ENCODE results near the gene CABLES2.

The CABLES2 gene

GRCh38 chr20:62430311-62430853 lies 23.3 kb upstream of the CABLES2 start (continued):
- TF ChIP-seq, protein P1, sequence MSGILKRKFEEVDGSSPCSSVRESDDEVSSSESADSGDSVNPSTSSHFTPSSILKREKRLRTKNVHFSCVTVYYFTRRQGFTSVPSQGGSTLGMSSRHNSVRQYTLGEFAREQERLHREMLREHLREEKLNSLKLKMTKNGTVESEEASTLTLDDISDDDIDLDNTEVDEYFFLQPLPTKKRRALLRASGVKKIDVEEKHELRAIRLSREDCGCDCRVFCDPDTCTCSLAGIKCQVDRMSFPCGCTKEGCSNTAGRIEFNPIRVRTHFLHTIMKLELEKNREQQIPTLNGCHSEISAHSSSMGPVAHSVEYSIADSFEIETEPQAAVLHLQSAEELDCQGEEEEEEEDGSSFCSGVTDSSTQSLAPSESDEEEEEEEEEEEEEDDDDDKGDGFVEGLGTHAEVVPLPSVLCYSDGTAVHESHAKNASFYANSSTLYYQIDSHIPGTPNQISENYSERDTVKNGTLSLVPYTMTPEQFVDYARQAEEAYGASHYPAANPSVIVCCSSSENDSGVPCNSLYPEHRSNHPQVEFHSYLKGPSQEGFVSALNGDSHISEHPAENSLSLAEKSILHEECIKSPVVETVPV (CRISPR knock-in tag; IDR thresholded peaks at IDR 0.05) = no peak
- TF ChIP-seq PPARA (CRISPR knock-in tag; IDR thresholded peaks at IDR 0.05; ENCODE audit: borderline replicate concordance) (no peak), ZFP3 (CRISPR knock-in tag; IDR thresholded peaks at IDR 0.05) (no peak), PATZ1 (CRISPR knock-in tag; IDR thresholded peaks at IDR 0.05; ENCODE audit: borderline replicate concordance) (no peak)

DNA sequence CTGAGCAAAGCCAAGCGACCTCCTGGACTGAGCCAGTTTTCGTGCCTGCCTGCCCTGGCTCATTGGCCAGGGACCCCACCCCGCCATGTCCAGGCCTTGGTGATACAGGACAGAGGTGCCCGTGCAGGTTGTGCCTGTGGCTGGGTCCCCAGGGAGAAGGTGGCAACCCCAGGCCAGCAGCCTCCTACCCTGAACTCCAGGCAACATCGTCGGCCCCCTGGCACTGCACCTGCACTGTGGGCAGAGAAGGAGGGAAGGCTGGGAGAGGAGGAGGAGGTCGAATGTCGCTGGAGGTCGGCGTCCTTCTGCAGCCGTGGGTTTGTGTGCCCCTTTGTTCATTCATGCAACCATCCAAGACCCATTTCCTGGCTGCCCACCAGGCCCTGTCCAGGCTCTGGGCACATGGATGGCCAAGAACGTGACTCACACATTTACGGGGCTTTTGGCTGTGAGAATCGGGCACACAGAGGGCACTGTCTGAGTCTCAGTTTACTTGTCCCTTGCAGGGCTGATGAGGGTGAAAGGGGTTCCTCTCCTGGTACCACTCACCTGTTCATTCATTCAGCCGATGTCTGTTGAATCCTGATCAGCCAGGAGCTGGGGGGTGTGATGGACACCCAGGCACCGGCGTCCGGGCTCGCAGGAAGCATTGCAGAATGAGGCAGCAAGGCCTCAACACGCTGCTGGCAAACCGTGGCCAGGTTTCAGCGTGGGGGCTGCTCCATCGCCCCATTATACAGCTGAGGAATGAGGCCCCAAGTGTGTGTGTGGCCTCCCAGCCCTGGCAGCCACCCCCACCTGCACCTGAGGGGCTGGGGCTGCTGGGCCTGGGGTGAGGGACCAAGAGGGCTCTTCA lies 22.6 kb upstream of the CABLES2 start:
- no peak for ATAC-seq
- TF ChIP-seq ARNTL (CRISPR knock-in tag; IDR thresholded peaks at IDR 0.05; ENCODE audit: borderline replicate concordance, low read depth) (no peak), GLIS3 (CRISPR knock-in tag; IDR thresholded peaks at IDR 0.05) (no peak), CSDC2 (CRISPR knock-in tag; IDR thresholded peaks at IDR 0.05) (no peak), ZNF565 (CRISPR knock-in tag; conservative IDR thresholded peaks at IDR 0.05; ENCODE audit: low read depth) (no peak), RARB (CRISPR knock-in tag; IDR thresholded peaks at IDR 0.05) (no peak), ESRRG (CRISPR knock-in tag; IDR thresholded peaks at IDR 0.05) (no peak), ZFP30 (CRISPR knock-in tag; IDR thresholded peaks at IDR 0.05) (no peak), PPARA (CRISPR knock-in tag; IDR thresholded peaks at IDR 0.05; ENCODE audit: borderline replicate concordance) (no peak), PATZ1 (CRISPR knock-in tag; IDR thresholded peaks at IDR 0.05; ENCODE audit: borderline replicate concordance) (no peak), TOX (CRISPR knock-in tag; IDR thresholded peaks at IDR 0.05; ENCODE audit: borderline replicate concordance) (no peak), ZC3H10 (CRISPR knock-in tag; IDR thresholded peaks at IDR 0.05) (no peak)
- TF ChIP-seq, protein P2, sequence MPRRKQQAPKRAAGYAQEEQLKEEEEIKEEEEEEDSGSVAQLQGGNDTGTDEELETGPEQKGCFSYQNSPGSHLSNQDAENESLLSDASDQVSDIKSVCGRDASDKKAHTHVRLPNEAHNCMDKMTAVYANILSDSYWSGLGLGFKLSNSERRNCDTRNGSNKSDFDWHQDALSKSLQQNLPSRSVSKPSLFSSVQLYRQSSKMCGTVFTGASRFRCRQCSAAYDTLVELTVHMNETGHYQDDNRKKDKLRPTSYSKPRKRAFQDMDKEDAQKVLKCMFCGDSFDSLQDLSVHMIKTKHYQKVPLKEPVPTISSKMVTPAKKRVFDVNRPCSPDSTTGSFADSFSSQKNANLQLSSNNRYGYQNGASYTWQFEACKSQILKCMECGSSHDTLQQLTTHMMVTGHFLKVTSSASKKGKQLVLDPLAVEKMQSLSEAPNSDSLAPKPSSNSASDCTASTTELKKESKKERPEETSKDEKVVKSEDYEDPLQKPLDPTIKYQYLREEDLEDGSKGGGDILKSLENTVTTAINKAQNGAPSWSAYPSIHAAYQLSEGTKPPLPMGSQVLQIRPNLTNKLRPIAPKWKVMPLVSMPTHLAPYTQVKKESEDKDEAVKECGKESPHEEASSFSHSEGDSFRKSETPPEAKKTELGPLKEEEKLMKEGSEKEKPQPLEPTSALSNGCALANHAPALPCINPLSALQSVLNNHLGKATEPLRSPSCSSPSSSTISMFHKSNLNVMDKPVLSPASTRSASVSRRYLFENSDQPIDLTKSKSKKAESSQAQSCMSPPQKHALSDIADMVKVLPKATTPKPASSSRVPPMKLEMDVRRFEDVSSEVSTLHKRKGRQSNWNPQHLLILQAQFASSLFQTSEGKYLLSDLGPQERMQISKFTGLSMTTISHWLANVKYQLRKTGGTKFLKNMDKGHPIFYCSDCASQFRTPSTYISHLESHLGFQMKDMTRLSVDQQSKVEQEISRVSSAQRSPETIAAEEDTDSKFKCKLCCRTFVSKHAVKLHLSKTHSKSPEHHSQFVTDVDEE (CRISPR knock-in tag; IDR thresholded peaks at IDR 0.05) = no peak
- TF ChIP-seq, protein P3, sequence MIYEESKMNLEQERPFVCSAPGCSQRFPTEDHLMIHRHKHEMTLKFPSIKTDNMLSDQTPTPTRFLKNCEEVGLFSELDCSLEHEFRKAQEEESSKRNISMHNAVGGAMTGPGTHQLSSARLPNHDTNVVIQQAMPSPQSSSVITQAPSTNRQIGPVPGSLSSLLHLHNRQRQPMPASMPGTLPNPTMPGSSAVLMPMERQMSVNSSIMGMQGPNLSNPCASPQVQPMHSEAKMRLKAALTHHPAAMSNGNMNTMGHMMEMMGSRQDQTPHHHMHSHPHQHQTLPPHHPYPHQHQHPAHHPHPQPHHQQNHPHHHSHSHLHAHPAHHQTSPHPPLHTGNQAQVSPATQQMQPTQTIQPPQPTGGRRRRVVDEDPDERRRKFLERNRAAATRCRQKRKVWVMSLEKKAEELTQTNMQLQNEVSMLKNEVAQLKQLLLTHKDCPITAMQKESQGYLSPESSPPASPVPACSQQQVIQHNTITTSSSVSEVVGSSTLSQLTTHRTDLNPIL (CRISPR knock-in tag; IDR thresholded peaks at IDR 0.05; ENCODE audit: low read depth) = no peak
- TF ChIP-seq, protein P4, sequence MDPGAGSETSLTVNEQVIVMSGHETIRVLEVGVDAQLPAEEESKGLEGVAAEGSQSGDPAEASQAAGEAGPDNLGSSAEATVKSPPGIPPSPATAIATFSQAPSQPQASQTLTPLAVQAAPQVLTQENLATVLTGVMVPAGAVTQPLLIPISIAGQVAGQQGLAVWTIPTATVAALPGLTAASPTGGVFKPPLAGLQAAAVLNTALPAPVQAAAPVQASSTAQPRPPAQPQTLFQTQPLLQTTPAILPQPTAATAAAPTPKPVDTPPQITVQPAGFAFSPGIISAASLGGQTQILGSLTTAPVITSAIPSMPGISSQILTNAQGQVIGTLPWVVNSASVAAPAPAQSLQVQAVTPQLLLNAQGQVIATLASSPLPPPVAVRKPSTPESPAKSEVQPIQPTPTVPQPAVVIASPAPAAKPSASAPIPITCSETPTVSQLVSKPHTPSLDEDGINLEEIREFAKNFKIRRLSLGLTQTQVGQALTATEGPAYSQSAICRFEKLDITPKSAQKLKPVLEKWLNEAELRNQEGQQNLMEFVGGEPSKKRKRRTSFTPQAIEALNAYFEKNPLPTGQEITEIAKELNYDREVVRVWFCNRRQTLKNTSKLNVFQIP (CRISPR knock-in tag; IDR thresholded peaks at IDR 0.05; ENCODE audit: borderline replicate concordance, low read depth) = no peak

Measured in SK-N-SH treated with all-trans-retinoic acid at 6 μM for 48 hours (cell line).